H9 (cell line): ENCODE data around the gene CST4. TPM values are rescaled to one million over a fixed set of nuclear protein-coding genes. Genes with fewer than 3 reads are reported as not detected.
"Not testable (repeated sequence)": the region's sequence is repeated elsewhere in the genome, so short reads cannot be mapped to it uniquely, and the experiment has no call there.

ENCODE experiments used
- DNase-seq: peaks from one replicate; pipeline ENCODE4 v3.0.0-alpha.2; 2017
- H2AFZ ChIP-seq: one replicate; pipeline ENCODE4 v1.6.1; 2013; ENCODE audit warnings: mild to moderate bottlenecking, low read length, control low read depth, moderate library complexity
- H2AK5ac ChIP-seq: 2 replicates; pipeline ENCODE4 v1.6.1; 2013; ENCODE audit warnings: low read length, control low read depth, mixed read lengths; ENCODE audit not compliant: insufficient read length
- H2BK120ac ChIP-seq: one replicate; pipeline ENCODE4 v1.6.1; 2013; ENCODE audit warnings: low read depth, mild to moderate bottlenecking, low read length, control low read depth, inconsistent platforms; ENCODE audit not compliant: poor library complexity, severe bottlenecking
- H2BK12ac ChIP-seq: 2 replicates; pipeline ENCODE4 v1.6.1; 2013; ENCODE audit warnings: low read length, control low read depth, mixed read lengths, low read depth; ENCODE audit not compliant: insufficient read length
- H2BK15ac ChIP-seq: 2 replicates; pipeline ENCODE4 v1.6.1; 2013; ENCODE audit warnings: low read depth, low read length, control low read depth
- H2BK20ac ChIP-seq: one replicate; pipeline ENCODE4 v1.6.1; 2013; ENCODE audit warnings: low read depth, mild to moderate bottlenecking, low read length, control low read depth, inconsistent platforms; ENCODE audit not compliant: poor library complexity, severe bottlenecking
- H2BK5ac ChIP-seq: 2 replicates; pipeline ENCODE4 v1.6.1; 2013; ENCODE audit warnings: low read length, control low read depth, mixed read lengths; ENCODE audit not compliant: insufficient read length
- H3K14ac ChIP-seq: 2 replicates; pipeline ENCODE4 v1.6.1; 2013; ENCODE audit warnings: low read length, control low read depth; ENCODE audit not compliant: insufficient read depth
- H3K18ac ChIP-seq: 2 replicates; pipeline ENCODE4 v1.6.1; 2013; ENCODE audit warnings: low read depth, mild to moderate bottlenecking, mixed read lengths, low read length, control low read depth; ENCODE audit not compliant: insufficient read length
- H3K23ac ChIP-seq: 2 replicates; pipeline ENCODE4 v1.6.1; 2013; ENCODE audit warnings: low read length, control low read depth, mixed read lengths, low read depth; ENCODE audit not compliant: insufficient read length
- H3K23me2 ChIP-seq: 2 replicates; pipeline ENCODE4 v1.6.1; 2013; ENCODE audit warnings: low read depth, mild to moderate bottlenecking, mixed read lengths, low read length, control low read depth; ENCODE audit not compliant: insufficient read length, poor library complexity, severe bottlenecking
- H3K27ac ChIP-seq: 2 replicates; pipeline ENCODE4 v1.5.1; 2013; ENCODE audit warnings: low read length, control low read depth, mixed read lengths, low read depth; ENCODE audit not compliant: insufficient read length
- H3K27me3 ChIP-seq: 2 replicates; pipeline ENCODE4 v1.6.1; 2013; ENCODE audit warnings: low read length, control low read depth, inconsistent platforms; ENCODE audit not compliant: insufficient read depth
- H3K4ac ChIP-seq: 2 replicates; pipeline ENCODE4 v1.6.1; 2013; ENCODE audit warnings: low read depth, mild to moderate bottlenecking, control low read depth, inconsistent platforms, low read length, moderate library complexity
- H3K4me1 ChIP-seq: 2 replicates; pipeline ENCODE4 v1.6.1; 2013; ENCODE audit warnings: low read length, control low read depth, inconsistent platforms; ENCODE audit not compliant: insufficient read depth
- H3K4me2 ChIP-seq: 2 replicates; pipeline ENCODE4 v1.6.1; 2013; ENCODE audit warnings: low read length, control low read depth, mixed read lengths; ENCODE audit not compliant: insufficient read length, insufficient read depth
- H3K56ac ChIP-seq: 2 replicates; pipeline ENCODE4 v1.6.1; 2013; ENCODE audit warnings: low read depth, mild to moderate bottlenecking, mixed read lengths, low read length, control low read depth; ENCODE audit not compliant: insufficient read length
- H3K79me1 ChIP-seq: 2 replicates; pipeline ENCODE4 v1.6.1; 2013; ENCODE audit warnings: low read depth, mild to moderate bottlenecking, moderate library complexity, low read length, control low read depth, inconsistent platforms; ENCODE audit not compliant: insufficient read depth, poor library complexity, severe bottlenecking
- H3K79me2 ChIP-seq: 2 replicates; pipeline ENCODE4 v1.6.1; 2013; ENCODE audit warnings: low read length, control low read depth, inconsistent platforms; ENCODE audit not compliant: insufficient read depth
- H3K9ac ChIP-seq: 2 replicates; pipeline ENCODE4 v1.6.1; 2013; ENCODE audit warnings: low read length, control low read depth, mixed read lengths; ENCODE audit not compliant: insufficient read length; ENCODE audit errors: extremely low read depth
- H3K9me3 ChIP-seq: one replicate; pipeline ENCODE4 v1.6.1; 2013; ENCODE audit warnings: low read depth, low read length, inconsistent platforms; ENCODE audit not compliant: control insufficient read depth
- H3T11ph ChIP-seq: one replicate; pipeline ENCODE4 v1.6.1; 2013; ENCODE audit warnings: mild to moderate bottlenecking, low read length, control low read depth, inconsistent platforms
- H4K20me1 ChIP-seq: one replicate; pipeline ENCODE4 v1.6.1; 2013; ENCODE audit not compliant: control insufficient read depth, insufficient read length, insufficient read depth
- H4K5ac ChIP-seq: 2 replicates; pipeline ENCODE4 v1.6.1; 2013; ENCODE audit warnings: low read depth, mild to moderate bottlenecking, mixed read lengths, low read length, control low read depth; ENCODE audit not compliant: insufficient read length
- H4K8ac ChIP-seq: replicated peaks from 2 replicates; pipeline ENCODE4 v1.6.1; 2013; ENCODE audit warnings: low read length, control low read depth, mixed read lengths, low read depth; ENCODE audit not compliant: insufficient read length
- H4K91ac ChIP-seq: 2 replicates; pipeline ENCODE4 v1.6.1; 2013; ENCODE audit warnings: low read depth, mild to moderate bottlenecking, moderate library complexity, mixed read lengths, low read length, control low read depth; ENCODE audit not compliant: insufficient read length
- H3K27ac Mint-ChIP-seq, 3 experiments: 2 replicates in 2 of 3; 3 replicates in 1 of 3; pipeline ENCODE4 v1.8.0; 2020 to 2021; ENCODE audit warnings: mixed read lengths in 3 of 3, mild to moderate bottlenecking in 1 of 3, moderate library complexity in 1 of 3
- H3K27me3 Mint-ChIP-seq: 2 replicates; pipeline ENCODE4 v1.8.0; 2021; ENCODE audit warnings: low read depth, mild to moderate bottlenecking, moderate library complexity, mixed read lengths
- H3K36me3 Mint-ChIP-seq, 3 experiments: 2 replicates in 2 of 3; 3 replicates in 1 of 3; pipeline ENCODE4 v1.8.0; 2020 to 2021; ENCODE audit warnings: low read depth in 3 of 3, mixed read lengths in 3 of 3; ENCODE audit not compliant: insufficient read depth in 1 of 3
- H3K4me1 Mint-ChIP-seq, 2 experiments: 2 replicates each; pipeline ENCODE4 v1.8.0; 2020; ENCODE audit warnings: mixed read lengths in 2 of 2
- H3K4me3 Mint-ChIP-seq, 2 experiments: 2 replicates in 1 of 2; 3 replicates in 1 of 2; pipeline ENCODE4 v1.8.0; 2020 to 2021; ENCODE audit warnings: mild to moderate bottlenecking in 2 of 2, mixed read lengths in 2 of 2, moderate library complexity in 1 of 2
- H3K9me3 Mint-ChIP-seq, 2 experiments: 2 replicates in 1 of 2; 3 replicates in 1 of 2; pipeline ENCODE4 v1.8.0; 2020; ENCODE audit warnings: mild to moderate bottlenecking in 2 of 2, mixed read lengths in 2 of 2, moderate library complexity in 1 of 2
- WGBS: extraction: QIAGEN DNeasy Blood & Tissue Kit; methylation state at CpG from one replicate; pipeline ENCODE4 v1.1.7; 2013; ENCODE audit warnings: missing lambda C conversion rate, low lambda C conversion rate, mixed read lengths; ENCODE audit not compliant: insufficient read length; ENCODE audit errors: extremely low coverage; 5-methylcytosine and 5-hydroxymethylcytosine counted together
- total RNA-seq: library from RNA; stranded (reverse); gene quantifications from 2 replicates; pipeline ENCODE4 v1.2.1, GENCODE V29; 2021
- TF ChIP-seq, protein P1 (sequence below): fragments of 200-600 bp; sonication (generic); conservative IDR thresholded peaks from 3 replicates; pipeline ENCODE4 v1.8.0; 2021; ENCODE audit warnings: antibody characterized with exemption, mild to moderate bottlenecking

CST4 gene
- total RNA-seq, 1 experiment from 2014 or later, result not detected

DNA sequence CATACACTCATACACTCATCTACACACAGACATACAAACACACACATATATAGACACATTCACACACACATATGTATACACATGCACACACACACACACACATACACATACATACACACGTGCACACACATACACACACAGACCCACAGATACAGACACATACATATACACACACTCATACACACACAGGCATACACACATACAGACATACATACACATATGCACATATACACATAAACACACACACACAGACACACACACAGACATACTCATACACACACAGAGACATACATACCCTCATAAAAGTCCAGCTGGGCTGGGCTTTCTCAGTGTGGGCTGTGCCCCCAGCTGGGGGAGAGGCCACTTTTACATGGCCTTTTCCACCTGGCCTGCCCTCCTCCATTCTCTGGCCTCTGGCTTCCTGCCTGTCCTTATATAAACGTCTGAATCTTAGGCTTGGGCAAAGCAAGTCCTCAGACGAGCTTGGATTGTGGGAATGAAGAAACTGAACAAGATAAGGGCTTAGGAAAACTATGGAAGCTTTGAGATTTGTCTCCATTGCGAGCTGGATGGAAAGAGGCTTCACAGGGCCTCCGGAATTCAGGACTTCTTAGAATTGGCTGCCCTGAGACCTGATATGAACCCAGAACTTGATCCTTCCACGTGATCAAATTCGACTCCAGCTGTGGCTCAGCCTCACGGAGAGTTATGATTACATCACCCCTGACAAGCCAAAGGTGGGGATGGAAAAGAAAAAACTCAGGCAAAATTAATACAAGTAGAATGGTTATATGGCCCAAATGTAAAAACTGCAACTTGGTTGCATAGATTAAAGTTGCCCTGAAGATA is 28.6 kb downstream of the CST4 start:
- Histone ChIP-seq H4K8ac (no peak overlapping the region), H3K23me2 (no peaks in the 10 kb centered on the region), H2BK15ac (no peak overlapping the region), H3K9me3 (no peaks in the 10 kb centered on the region), H4K20me1 (no peaks in the 10 kb centered on the region), H3K56ac (no peak overlapping the region), H3K23ac (no peak overlapping the region), H3K79me2 (no peaks in the 10 kb centered on the region), H2BK5ac (no peak overlapping the region), H4K91ac (no peak overlapping the region), H3K18ac (no peak overlapping the region), H2BK20ac (no peak overlapping the region), H3K4ac (no peak overlapping the region), H2BK120ac (no peak overlapping the region), H2AFZ (no peak overlapping the region), H3K79me1 (no peaks in the 10 kb centered on the region), H3K4me1 (no peaks in the 10 kb centered on the region), H3K4me2 (no peak overlapping the region), H3K27me3 (no peaks in the 10 kb centered on the region), H3T11ph (no peak overlapping the region), H3K27ac (no peak overlapping the region), H4K5ac (no peak overlapping the region), H2BK12ac (no peak overlapping the region), H3K14ac (no peak overlapping the region), H2AK5ac (no peak overlapping the region), H3K9ac (no peak overlapping the region)
- no peak overlapping the region for H3K4me3 Mint-ChIP-seq
- H3K9me3 Mint-ChIP-seq, result no peaks in the 10 kb centered on the region
- H3K27me3 Mint-ChIP-seq, result peaks cover 1% of the 10 kb centered on the region
- H3K27ac Mint-ChIP-seq, result no peak overlapping the region; a peak in 1 of 7 replicates
- WGBS, result no CpG with 5 or more reads among the region's 8 CpGs
- H3K4me1 Mint-ChIP-seq, result peaks cover 0 to 10% of the 10 kb centered on the region in 2 experiments; a peak in 2 of 4 replicates
- H3K36me3 Mint-ChIP-seq, result no peaks in the 10 kb centered on the region
- DNase-seq, result no peak
- TF ChIP-seq, protein P1, sequence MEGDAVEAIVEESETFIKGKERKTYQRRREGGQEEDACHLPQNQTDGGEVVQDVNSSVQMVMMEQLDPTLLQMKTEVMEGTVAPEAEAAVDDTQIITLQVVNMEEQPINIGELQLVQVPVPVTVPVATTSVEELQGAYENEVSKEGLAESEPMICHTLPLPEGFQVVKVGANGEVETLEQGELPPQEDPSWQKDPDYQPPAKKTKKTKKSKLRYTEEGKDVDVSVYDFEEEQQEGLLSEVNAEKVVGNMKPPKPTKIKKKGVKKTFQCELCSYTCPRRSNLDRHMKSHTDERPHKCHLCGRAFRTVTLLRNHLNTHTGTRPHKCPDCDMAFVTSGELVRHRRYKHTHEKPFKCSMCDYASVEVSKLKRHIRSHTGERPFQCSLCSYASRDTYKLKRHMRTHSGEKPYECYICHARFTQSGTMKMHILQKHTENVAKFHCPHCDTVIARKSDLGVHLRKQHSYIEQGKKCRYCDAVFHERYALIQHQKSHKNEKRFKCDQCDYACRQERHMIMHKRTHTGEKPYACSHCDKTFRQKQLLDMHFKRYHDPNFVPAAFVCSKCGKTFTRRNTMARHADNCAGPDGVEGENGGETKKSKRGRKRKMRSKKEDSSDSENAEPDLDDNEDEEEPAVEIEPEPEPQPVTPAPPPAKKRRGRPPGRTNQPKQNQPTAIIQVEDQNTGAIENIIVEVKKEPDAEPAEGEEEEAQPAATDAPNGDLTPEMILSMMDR, result no peak

DNA sequence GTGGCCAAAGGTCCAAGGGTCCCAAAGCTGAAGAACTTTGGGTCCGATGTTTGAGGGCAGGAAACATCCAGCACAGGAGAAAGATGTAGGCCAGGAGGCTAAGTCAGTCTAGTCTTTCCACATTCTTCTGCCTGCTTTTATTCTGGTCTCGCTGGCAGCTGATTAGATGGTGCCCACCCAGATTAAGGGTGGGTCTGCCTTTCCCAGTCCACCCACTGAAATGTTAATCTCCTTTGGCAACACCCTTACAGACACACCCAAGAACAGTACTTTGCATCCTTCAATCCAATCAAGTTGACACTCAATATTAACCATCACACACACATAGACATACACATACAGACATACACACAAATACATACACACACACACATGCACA is 29.2 kb downstream of the CST4 start:
- not testable (repeated sequence) for H3K79me2 ChIP-seq, H2BK120ac ChIP-seq, H3K9me3 Mint-ChIP-seq, DNase-seq, H2BK20ac ChIP-seq, H3K4ac ChIP-seq, H3K27me3 Mint-ChIP-seq, H4K8ac ChIP-seq, H3K4me2 ChIP-seq, H3K9ac ChIP-seq, H3K27ac ChIP-seq, H3K36me3 Mint-ChIP-seq, H2AK5ac ChIP-seq, H4K91ac ChIP-seq, H2BK12ac ChIP-seq, H2BK15ac ChIP-seq, H3K27me3 ChIP-seq, H4K20me1 ChIP-seq, H3K18ac ChIP-seq, H3K4me3 Mint-ChIP-seq, H4K5ac ChIP-seq, H3K23me2 ChIP-seq, H3K4me1 ChIP-seq, H3T11ph ChIP-seq, H3K14ac ChIP-seq, H3K27ac Mint-ChIP-seq, H3K9me3 ChIP-seq, H2BK5ac ChIP-seq, H3K56ac ChIP-seq, H3K23ac ChIP-seq, H2AFZ ChIP-seq, H3K79me1 ChIP-seq
- no CpG with 5 or more reads among the region's 2 CpGs for whole genome bisulfite sequencing
- peaks cover 0 to 10% of the 10 kb centered on the region in 2 experiments; a peak in 2 of 4 replicates for H3K4me1 Mint-ChIP-seq
